Cardiac atrium fibroblast (primary cell): ENCODE data around the gene TBC1D32. TPM values are rescaled to one million over a fixed set of nuclear protein-coding genes. Genes with fewer than 3 reads are reported as not detected.

Experiments
- total RNA-seq: library from RNA; depleted of rRNA; stranded (reverse); fragments of >200 nt; gene quantifications from 2 replicates; pipeline ENCODE4 v1.2.3, GENCODE V29; 2015

Gene TBC1D32, protein sequence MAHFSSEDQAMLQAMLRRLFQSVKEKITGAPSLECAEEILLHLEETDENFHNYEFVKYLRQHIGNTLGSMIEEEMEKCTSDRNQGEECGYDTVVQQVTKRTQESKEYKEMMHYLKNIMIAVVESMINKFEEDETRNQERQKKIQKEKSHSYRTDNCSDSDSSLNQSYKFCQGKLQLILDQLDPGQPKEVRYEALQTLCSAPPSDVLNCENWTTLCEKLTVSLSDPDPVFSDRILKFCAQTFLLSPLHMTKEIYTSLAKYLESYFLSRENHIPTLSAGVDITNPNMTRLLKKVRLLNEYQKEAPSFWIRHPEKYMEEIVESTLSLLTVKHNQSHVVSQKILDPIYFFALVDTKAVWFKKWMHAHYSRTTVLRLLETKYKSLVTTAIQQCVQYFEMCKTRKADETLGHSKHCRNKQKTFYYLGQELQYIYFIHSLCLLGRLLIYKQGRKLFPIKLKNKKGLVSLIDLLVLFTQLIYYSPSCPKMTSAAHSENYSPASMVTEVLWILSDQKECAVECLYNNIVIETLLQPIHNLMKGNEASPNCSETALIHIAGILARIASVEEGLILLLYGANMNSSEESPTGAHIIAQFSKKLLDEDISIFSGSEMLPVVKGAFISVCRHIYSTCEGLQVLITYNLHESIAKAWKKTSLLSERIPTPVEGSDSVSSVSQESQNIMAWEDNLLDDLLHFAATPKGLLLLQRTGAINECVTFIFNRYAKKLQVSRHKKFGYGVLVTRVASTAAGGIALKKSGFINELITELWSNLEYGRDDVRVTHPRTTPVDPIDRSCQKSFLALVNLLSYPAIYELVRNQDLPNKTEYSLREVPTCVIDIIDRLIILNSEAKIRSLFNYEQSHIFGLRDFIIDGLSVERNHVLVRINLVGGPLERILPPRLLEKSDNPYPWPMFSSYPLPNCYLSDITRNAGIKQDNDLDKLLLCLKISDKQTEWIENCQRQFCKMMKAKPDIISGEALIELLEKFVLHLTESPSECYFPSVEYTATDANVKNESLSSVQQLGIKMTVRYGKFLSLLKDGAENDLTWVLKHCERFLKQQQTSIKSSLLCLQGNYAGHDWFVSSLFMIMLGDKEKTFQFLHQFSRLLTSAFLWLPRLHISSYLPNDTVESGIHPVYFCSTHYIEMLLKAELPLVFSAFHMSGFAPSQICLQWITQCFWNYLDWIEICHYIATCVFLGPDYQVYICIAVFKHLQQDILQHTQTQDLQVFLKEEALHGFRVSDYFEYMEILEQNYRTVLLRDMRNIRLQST
- total RNA-seq, result 2.5 and 4.2 TPM in 2 replicates

DNA sequence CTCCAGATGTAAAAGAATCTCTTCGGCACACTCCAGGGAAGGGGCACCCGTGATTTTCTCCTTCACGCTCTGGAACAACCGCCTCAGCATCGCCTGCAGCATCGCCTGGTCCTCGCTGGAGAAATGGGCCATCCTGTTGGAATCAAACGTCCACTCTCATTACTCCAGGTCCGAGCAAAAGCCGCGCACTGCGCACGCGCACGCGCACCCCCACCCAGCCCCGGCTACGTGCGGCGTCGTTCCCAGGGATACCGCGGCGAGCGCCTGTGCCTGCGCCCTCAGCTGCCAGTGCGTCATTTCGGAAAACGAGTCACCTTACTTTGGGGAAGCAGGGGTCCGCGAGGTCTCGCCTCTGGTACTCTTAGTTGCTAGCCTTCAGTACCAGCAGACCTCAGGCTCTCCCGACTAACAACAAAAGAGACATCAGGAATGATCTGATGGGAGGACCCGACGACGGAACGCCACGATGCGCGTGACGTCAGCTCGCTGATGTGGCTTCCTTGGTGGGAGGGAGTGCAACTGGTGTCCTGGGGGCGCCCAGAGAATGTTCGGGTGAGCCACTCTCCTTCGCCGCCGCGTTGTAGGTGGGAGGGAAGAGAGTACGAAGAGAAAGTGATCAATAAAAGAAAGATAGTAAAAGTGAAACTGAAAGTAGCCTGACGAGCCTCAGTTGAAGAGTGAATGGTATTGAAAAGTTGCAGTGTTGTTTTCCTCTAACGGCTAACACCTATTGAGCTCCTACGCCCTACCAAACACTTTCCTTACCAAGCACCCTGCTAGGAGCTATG is at the start of gene TBC1D32:
TSS of gene TBC1D32 (minus strand) at position 182 of the 788 bp plus-strand sequence. CDS start at position 132, 50 bp downstream.

Other genes with a start within 250 kb of the TBC1D32 start
- gene GJA1, start 101.2 kb upstream of the TBC1D32 start, total RNA-seq, result 96.2 and 113 TPM in 2 replicates